Measurements from ENCODE around the gene IFT80. TPM values are rescaled to one million over a fixed set of nuclear protein-coding genes. Genes with fewer than 3 reads are reported as not detected.

Gene IFT80
- total RNA-seq, 1 experiment from 2014 or later: 19.3 TPM

DNA sequence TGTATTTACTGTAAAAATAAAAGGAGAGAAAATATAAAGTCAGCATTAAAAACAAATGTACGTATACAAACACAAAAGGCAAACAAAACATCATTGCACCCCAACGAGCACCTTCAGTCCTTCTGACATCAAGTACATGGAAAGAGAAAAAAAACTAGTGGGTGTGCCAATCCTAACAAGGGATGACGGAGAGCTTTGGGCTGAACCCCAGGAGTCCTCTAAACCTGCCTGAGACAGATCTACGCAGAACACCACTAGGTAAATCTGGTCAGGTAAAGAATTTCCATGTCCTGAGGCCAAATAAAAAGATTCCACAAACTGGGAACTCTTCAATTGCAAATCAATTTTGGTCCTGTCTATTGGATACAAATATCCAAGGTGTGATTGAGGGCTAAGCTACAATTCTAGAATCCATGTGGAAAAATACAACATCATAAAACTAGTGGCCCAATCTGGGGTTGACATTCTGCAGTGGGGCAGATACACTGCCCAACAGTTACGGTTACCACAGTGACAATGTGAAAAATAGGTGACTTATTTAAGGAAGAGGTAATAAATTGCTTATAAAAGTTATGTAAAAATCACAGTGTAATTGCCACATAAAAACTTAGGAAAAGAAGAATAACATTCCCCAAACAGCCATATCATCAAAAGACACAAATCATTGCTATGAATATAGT lies 14.2 kb downstream of the IFT80 start:
- Histone ChIP-seq H3K27me3 (replicated peaks; ENCODE audit: control insufficient read depth, insufficient read depth, low read length) (no peaks in the 10 kb centered on the region), H3K4me3 (ENCODE audit: low read depth, low read length) (no peak overlapping the region), H3K4me1 (peaks cover 6% of the 10 kb centered on the region; the same call in 1 of the 2 replicates), H3K36me3 (ENCODE audit: control insufficient read depth, insufficient read depth, low read length) (no peaks in the 10 kb centered on the region), H3K9me3 (no peaks in the 10 kb centered on the region)
- Mint-ChIP-seq H3K4me1 (ENCODE audit: low read depth, unreplicated experiment) (peaks cover 17% of the 10 kb centered on the region), H3K4me3 (ENCODE audit: unreplicated experiment) (no peak overlapping the region), H3K27ac (ENCODE audit: unreplicated experiment) (no peak overlapping the region), H3K9me3 (ENCODE audit: unreplicated experiment) (no peaks in the 10 kb centered on the region), H3K27me3 (ENCODE audit: insufficient read depth, unreplicated experiment) (no peaks in the 10 kb centered on the region), H3K36me3 (ENCODE audit: insufficient read depth, unreplicated experiment) (peaks cover 3% of the 10 kb centered on the region)
- no TSS peak for BruUV-seq (replicated peaks)
- intact Hi-C loops (cut with micrococcal nuclease; ENCODE audit: unreplicated experiment): no loop called here
- TF ChIP-seq CTCF (IDR thresholded peaks at IDR 0.05; ENCODE audit: insufficient read depth in 1 of 2, low read depth in 1 of 2, low read length in 1 of 2, severe bottlenecking in 1 of 2, unreplicated experiment in 1 of 2): no peak
- ChIA-PET CTCF (no interaction called here), POLR2A (no interaction called here)
- no peak for DNase-seq

DNA sequence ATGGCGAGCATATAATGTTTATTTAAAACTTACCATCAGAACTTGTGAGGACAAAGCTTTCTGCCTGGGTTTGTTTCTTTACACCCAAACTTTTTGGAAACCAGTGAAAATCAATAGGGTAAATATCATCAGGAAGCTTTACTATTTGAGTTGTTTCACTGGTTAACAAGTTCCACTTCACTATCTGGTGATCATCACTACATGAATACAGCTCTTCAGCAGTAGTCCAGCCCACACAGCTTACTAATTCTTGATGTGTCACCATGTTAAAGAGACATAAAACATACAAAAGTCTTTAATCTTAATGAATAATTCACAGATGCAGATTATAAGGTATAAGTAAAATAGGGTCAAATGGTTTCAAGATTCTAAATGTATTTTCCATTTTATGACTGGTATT lies 17.6 kb downstream of the IFT80 start:
- intact Hi-C loops (cut with micrococcal nuclease; ENCODE audit: unreplicated experiment): no loop called here
- Mint-ChIP-seq H3K4me1 (ENCODE audit: low read depth, unreplicated experiment) (peaks cover 7% of the 10 kb centered on the region), H3K9me3 (ENCODE audit: unreplicated experiment) (no peaks in the 10 kb centered on the region)

DNA sequence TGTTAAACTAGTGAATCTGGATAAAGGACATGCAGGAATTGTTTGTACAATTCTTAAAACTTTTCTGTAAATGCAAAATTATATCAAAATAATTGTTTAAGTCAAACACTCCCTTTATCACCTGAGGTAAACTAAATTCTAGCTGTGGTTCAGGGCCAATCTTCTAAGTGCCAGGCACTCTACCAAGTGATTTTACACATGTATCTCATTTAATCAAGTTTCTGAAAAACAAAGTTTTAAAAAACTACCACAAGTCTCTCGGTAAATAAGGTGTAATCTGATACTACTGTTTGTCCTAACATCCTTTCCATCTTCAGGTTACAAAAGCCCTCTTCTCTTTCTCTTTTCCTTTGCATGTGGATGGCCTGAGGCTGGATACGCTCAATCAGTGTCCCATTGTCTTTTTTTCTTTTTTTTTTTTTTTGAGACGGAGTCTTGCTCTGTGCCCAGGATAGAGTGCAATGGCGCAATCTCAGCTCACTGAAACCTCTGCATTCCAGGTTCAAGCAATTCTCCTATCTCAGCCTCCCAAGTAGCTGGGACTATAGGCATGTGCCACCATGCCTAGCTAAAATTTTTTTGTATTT lies 19.3 kb downstream of the IFT80 start:
- no peaks in the 10 kb centered on the region for H3K4me1 Mint-ChIP-seq (ENCODE audit: low read depth, unreplicated experiment)
- no peaks in the 10 kb centered on the region for H3K9me3 ChIP-seq
- H3K4me3 Mint-ChIP-seq (ENCODE audit: unreplicated experiment): no peak overlapping the region
- BruUV-seq (replicated peaks): no TSS peak
- no peak overlapping the region for H3K4me3 ChIP-seq (ENCODE audit: low read depth, low read length)
- peaks cover 6% of the 10 kb centered on the region for H3K36me3 Mint-ChIP-seq (ENCODE audit: insufficient read depth, unreplicated experiment)
- H3K36me3 ChIP-seq (ENCODE audit: control insufficient read depth, insufficient read depth, low read length): no peaks in the 10 kb centered on the region
- H3K4me1 ChIP-seq: 0 out of 2 replicates have a peak, but pooled peaks cover 7% of the 10 kb centered on the region
- H3K27me3 Mint-ChIP-seq (ENCODE audit: insufficient read depth, unreplicated experiment): no peaks in the 10 kb centered on the region
- H3K27ac Mint-ChIP-seq (ENCODE audit: unreplicated experiment): no peak overlapping the region
- ChIA-PET POLR2A (no interaction called here), CTCF (no interaction called here)
- H3K9me3 Mint-ChIP-seq (ENCODE audit: unreplicated experiment): no peaks in the 10 kb centered on the region
- DNase-seq: no peak
- no peak for TF ChIP-seq CTCF (IDR thresholded peaks at IDR 0.05; ENCODE audit: insufficient read depth in 1 of 2, low read depth in 1 of 2, low read length in 1 of 2, severe bottlenecking in 1 of 2, unreplicated experiment in 1 of 2)
- intact Hi-C loops (cut with micrococcal nuclease; ENCODE audit: unreplicated experiment): no loop called here
- H3K27me3 ChIP-seq (replicated peaks; ENCODE audit: control insufficient read depth, insufficient read depth, low read length): no peaks in the 10 kb centered on the region

More for the DNA sequence above, 17.6 kb downstream of the IFT80 start:
- POLR2A ChIA-PET: no interaction called here
- CTCF ChIA-PET: no interaction called here
- Histone ChIP-seq H3K9me3 (no peaks in the 10 kb centered on the region), H3K27me3 (replicated peaks; ENCODE audit: control insufficient read depth, insufficient read depth, low read length) (no peaks in the 10 kb centered on the region), H3K4me3 (ENCODE audit: low read depth, low read length) (no peak overlapping the region), H3K4me1 (no peaks in the 10 kb centered on the region), H3K36me3 (ENCODE audit: control insufficient read depth, insufficient read depth, low read length) (no peaks in the 10 kb centered on the region)
- no peak for TF ChIP-seq CTCF (IDR thresholded peaks at IDR 0.05; ENCODE audit: insufficient read depth in 1 of 2, low read depth in 1 of 2, low read length in 1 of 2, severe bottlenecking in 1 of 2, unreplicated experiment in 1 of 2)
- Mint-ChIP-seq H3K27me3 (ENCODE audit: insufficient read depth, unreplicated experiment) (no peaks in the 10 kb centered on the region), H3K4me3 (ENCODE audit: unreplicated experiment) (no peak overlapping the region), H3K27ac (ENCODE audit: unreplicated experiment) (no peak overlapping the region), H3K36me3 (ENCODE audit: insufficient read depth, unreplicated experiment) (peaks cover 6% of the 10 kb centered on the region)
- BruUV-seq (replicated peaks): no TSS peak
- DNase-seq: no peak

Measured in Caco-2 (cell line).